Chondrocyte (in vitro differentiated cells): ENCODE measurements around the gene KLKB1. TPM values are rescaled to one million over a fixed set of nuclear protein-coding genes. Genes with fewer than 3 reads are reported as not detected.
"Not testable (repeated sequence)": the region's sequence is repeated elsewhere in the genome, so short reads cannot be mapped to it uniquely, and the experiment has no call there.

Experiments used
- DNase-seq: peaks from one replicate; pipeline ENCODE4 v3.0.0; 2021; ENCODE audit warnings: mixed read lengths, low spot score
- H3K27ac Mint-ChIP-seq: one replicate; pipeline ENCODE4 v1.8.0; 2021; ENCODE audit warnings: mild to moderate bottlenecking, moderate library complexity, mixed read lengths; ENCODE audit not compliant: unreplicated experiment
- H3K27me3 Mint-ChIP-seq: 2 replicates; pipeline ENCODE4 v1.8.0; 2021; ENCODE audit warnings: low read depth, mixed read lengths
- H3K36me3 Mint-ChIP-seq: 2 replicates; pipeline ENCODE4 v1.8.0; 2021; ENCODE audit warnings: low read depth, mixed read lengths
- H3K4me1 Mint-ChIP-seq: 2 replicates; pipeline ENCODE4 v1.8.0; 2021; ENCODE audit warnings: low read depth, mild to moderate bottlenecking, mixed read lengths
- H3K4me3 Mint-ChIP-seq: one replicate; pipeline ENCODE4 v1.8.0; 2021; ENCODE audit warnings: mild to moderate bottlenecking, moderate library complexity, mixed read lengths; ENCODE audit not compliant: unreplicated experiment
- H3K9me3 Mint-ChIP-seq: 2 replicates; pipeline ENCODE4 v1.8.0; 2021; ENCODE audit warnings: low read depth, mixed read lengths
- total RNA-seq: library from RNA; stranded (reverse); gene quantifications from 3 replicates; pipeline ENCODE4 v1.2.1, GENCODE V29; 2021
- TF ChIP-seq, protein P1 (sequence below): fragments of 200-600 bp; sonication (generic); IDR thresholded peaks from 2 replicates; pipeline ENCODE4 v1.5.0; 2021; ENCODE audit warnings: antibody characterized with exemption, mild to moderate bottlenecking, moderate library complexity

KLKB1 gene
- total RNA-seq, 1 donor from 2014 or later: 0.17 TPM

GRCh38 chr4:186240452-186240847, 13.1 kb downstream of the KLKB1 start:
- Mint-ChIP-seq H3K9me3 (peaks cover 4% of the 10 kb centered on the region), H3K27me3 (no peaks in the 10 kb centered on the region), H3K36me3 (peaks cover 1% of the 10 kb centered on the region), H3K4me3 (no peak overlapping the region), H3K27ac (no peak overlapping the region), H3K4me1 (no peaks in the 10 kb centered on the region)
- TF ChIP-seq, protein P1, sequence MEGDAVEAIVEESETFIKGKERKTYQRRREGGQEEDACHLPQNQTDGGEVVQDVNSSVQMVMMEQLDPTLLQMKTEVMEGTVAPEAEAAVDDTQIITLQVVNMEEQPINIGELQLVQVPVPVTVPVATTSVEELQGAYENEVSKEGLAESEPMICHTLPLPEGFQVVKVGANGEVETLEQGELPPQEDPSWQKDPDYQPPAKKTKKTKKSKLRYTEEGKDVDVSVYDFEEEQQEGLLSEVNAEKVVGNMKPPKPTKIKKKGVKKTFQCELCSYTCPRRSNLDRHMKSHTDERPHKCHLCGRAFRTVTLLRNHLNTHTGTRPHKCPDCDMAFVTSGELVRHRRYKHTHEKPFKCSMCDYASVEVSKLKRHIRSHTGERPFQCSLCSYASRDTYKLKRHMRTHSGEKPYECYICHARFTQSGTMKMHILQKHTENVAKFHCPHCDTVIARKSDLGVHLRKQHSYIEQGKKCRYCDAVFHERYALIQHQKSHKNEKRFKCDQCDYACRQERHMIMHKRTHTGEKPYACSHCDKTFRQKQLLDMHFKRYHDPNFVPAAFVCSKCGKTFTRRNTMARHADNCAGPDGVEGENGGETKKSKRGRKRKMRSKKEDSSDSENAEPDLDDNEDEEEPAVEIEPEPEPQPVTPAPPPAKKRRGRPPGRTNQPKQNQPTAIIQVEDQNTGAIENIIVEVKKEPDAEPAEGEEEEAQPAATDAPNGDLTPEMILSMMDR: no peak
- no peak for DNase-seq

DNA sequence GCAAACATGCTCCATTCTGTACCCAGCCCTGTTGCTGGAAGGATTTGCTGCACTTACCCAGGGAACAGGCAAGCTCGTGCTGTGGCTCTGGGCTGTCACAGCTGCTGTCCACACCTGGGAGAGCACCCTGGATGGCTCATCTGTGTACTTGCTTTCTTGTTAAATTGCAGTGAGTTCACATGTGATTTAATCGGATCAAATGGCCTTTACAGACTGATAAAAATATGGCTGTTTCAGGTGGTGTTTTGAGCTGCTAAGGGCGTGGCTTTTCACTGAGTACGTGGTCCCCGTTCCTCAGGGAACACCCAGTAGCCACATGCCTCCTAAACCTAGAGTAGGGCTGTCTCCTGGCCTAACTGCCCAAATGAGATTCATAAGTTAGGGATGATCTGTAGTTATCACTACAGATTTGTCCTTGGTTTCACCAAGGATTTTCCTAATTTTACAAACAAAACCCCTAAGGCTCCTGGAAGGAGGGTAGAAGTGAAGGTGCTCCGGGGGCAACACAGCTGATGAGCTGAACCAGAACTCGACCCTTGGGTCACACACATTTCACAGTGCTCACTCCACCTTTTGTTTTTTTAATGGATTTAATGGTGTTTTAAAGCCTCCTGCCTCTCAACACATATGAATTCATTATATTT, 13.7 kb downstream of the KLKB1 start:
- TF ChIP-seq, protein P1: no peak
- no peak for DNase-seq
- Mint-ChIP-seq H3K9me3 (peaks cover 4% of the 10 kb centered on the region), H3K36me3 (peaks cover 5% of the 10 kb centered on the region), H3K27me3 (no peaks in the 10 kb centered on the region), H3K4me3 (no peak overlapping the region), H3K4me1 (no peaks in the 10 kb centered on the region), H3K27ac (no peak overlapping the region)

GRCh38 chr4:186241616-186242015, 14.3 kb downstream of the KLKB1 start:
- Mint-ChIP-seq H3K27me3 (no peaks in the 10 kb centered on the region), H3K4me1 (no peaks in the 10 kb centered on the region), H3K9me3 (peaks cover 10% of the 10 kb centered on the region), H3K4me3 (no peak overlapping the region), H3K27ac (no peak overlapping the region), H3K36me3 (peaks cover 8% of the 10 kb centered on the region)
- DNase-seq: no peak
- TF ChIP-seq, protein P1: no peak

- DNase-seq, H3K4me3 Mint-ChIP-seq, H3K4me1 Mint-ChIP-seq, H3K36me3 Mint-ChIP-seq, H3K27ac Mint-ChIP-seq, H3K27me3 Mint-ChIP-seq: not testable (repeated sequence)
- H3K9me3 Mint-ChIP-seq: peaks cover 13% of the 10 kb centered on the region
These were observed 14.7 kb downstream of the KLKB1 start for GRCh38 chr4:186242031-186242430.

DNA sequence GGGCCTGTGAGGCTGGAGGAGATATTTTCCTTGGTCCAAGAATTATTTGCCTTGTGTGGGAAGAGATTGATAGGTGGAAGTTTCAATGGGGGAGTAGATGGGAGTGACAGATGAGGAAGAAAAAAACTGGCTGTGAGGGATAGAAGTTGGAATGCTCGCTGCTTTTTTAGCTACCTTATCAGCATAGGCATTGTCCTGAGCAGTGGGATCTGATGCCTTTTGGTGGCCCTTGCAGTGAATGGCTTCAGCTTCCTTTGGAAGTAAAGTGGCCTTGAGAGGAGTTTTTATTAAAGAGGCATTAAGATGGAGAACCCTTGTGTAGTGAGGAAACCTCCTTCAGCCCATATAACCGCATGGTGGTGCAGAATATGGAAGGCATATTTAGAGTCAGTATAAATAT, 16.0 kb downstream of the KLKB1 start:
- DNase-seq: no peak
- Mint-ChIP-seq H3K4me3 (no peak overlapping the region), H3K27me3 (no peaks in the 10 kb centered on the region), H3K36me3 (peaks cover 7% of the 10 kb centered on the region), H3K4me1 (no peaks in the 10 kb centered on the region), H3K9me3 (peaks cover 13% of the 10 kb centered on the region), H3K27ac (no peak overlapping the region)
- TF ChIP-seq, protein P1: no peak

DNA sequence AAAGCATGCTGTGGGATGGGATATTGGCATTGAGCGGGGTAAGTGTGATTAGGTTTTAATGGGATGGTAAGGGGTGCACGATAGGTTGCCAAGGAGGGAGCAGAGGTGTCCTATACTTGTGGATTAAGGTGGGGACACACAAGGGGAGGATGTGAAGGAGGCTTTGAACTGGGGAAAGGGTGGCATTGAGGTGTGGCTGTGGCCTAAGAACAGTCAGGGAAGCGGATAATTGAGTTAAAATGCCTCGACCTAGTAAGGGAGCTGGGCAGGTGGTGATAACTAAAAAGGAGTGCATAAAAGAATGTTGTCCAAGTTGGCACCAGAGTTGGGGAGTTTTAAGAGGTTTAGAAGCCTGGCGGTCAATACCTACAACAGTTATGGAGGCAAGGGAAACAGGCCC, 17.5 kb downstream of the KLKB1 start:
- Mint-ChIP-seq H3K9me3 (peaks cover 10% of the 10 kb centered on the region), H3K36me3 (peaks cover 6% of the 10 kb centered on the region), H3K4me1 (no peaks in the 10 kb centered on the region), H3K4me3 (no peak overlapping the region), H3K27me3 (no peaks in the 10 kb centered on the region), H3K27ac (no peak overlapping the region)
- TF ChIP-seq, protein P1: no peak
- no peak for DNase-seq

GRCh38 chr4:186247062-186247752, 19.9 kb downstream of the KLKB1 start:
- not testable (repeated sequence) for H3K4me1 Mint-ChIP-seq, DNase-seq, H3K27me3 Mint-ChIP-seq, H3K36me3 Mint-ChIP-seq, H3K4me3 Mint-ChIP-seq, H3K9me3 Mint-ChIP-seq, H3K27ac Mint-ChIP-seq
